ENCODE measurements around the gene EXOC8. TPM values are rescaled to one million over a fixed set of nuclear protein-coding genes. Genes with fewer than 3 reads are reported as not detected.

Gene EXOC8
- total and polyA plus RNA-seq, 9 of the 15 experiments (the other 6 are each of a cell fraction or from before 2014, with no cell fraction given), result 2.1 to 13.6 (median 7.2) TPM

DNA sequence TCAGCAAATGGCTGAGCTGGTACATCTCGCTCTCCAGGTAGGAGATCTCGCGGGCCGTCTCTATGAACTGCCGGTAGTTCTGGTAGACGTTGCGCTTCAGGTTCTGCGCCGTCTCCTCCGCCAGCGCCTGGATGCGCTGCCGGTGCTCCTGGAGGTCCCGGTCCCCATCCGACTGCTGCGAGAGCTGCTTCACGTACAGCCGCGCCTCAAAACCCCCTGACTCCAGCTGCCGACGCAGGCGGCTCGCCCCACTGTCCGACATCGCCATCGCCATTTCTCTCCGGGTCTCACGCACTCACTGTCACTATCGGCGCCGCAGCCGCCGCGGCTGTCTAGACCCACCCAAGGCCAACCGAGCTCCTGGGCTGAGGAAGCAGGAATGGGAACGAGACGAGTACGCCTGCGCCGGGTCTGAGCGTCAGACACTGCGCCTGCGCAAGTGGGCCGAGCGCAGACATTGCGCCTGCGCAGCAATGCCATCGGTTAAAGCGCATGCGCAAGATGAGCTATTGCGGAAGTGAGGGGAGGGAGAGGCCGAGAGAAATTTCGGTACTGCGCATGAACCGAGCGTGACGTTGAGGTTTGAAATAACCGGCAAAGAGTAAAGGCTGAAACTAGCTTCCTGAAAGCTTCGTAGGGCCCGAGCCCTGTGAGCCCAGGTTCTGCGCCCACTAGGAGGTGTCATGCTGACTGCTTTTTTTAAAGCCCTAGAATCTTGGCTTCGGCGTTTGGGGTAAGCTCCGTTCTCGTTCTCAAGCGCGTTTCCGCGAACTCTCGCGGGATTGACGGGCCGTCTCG, at the start of gene EXOC8 (continued):
- 0 out of 2 replicates have a peak, but pooled peaks have one; percentile 59 for TF ChIP-seq NR4A1 (CRISPR knock-in tag; IDR thresholded peaks at IDR 0.05)
- peak; percentile 63 for TF ChIP-seq NR4A1 (tag; IDR thresholded peaks at IDR 0.05)
- TF ChIP-seq XRCC3 (IDR thresholded peaks at IDR 0.05), result no peak
- TF ChIP-seq CBX3 (IDR thresholded peaks at IDR 0.05; ENCODE audit: borderline replicate concordance in 1 of 2, low read length in 2 of 2), result 0 out of 3 replicates have a peak, but pooled peaks of 1 of the 2 experiments have one; percentile 44
- no peak for TF ChIP-seq MXD1 (CRISPR knock-in tag; IDR thresholded peaks at IDR 0.05; ENCODE audit: borderline replicate concordance, poor library complexity, severe bottlenecking)
- peak; percentile 53 to 92 for TF ChIP-seq MAZ (CRISPR knock-in tag; conservative IDR thresholded peaks at IDR 0.05 in 1 of 2, IDR thresholded peaks at IDR 0.05 in 1 of 2)
- peak; percentile 74; the same call in 1 of the 2 replicates for TF ChIP-seq MBD2 (IDR thresholded peaks at IDR 0.05; ENCODE audit: borderline replicate concordance, low read depth)
- peak; percentile 69; the same call in 1 of the 2 replicates for TF ChIP-seq POLR2AphosphoS2 (IDR thresholded peaks at IDR 0.05; ENCODE audit: low read length)
- TF ChIP-seq CCNT2 (IDR thresholded peaks at IDR 0.05; ENCODE audit: borderline replicate concordance, extremely low read depth, insufficient read length, low read depth, low read length), result no peak
- TF ChIP-seq HOMEZ (CRISPR knock-in tag; IDR thresholded peaks at IDR 0.05), result no peak
- TF ChIP-seq, protein P1, sequence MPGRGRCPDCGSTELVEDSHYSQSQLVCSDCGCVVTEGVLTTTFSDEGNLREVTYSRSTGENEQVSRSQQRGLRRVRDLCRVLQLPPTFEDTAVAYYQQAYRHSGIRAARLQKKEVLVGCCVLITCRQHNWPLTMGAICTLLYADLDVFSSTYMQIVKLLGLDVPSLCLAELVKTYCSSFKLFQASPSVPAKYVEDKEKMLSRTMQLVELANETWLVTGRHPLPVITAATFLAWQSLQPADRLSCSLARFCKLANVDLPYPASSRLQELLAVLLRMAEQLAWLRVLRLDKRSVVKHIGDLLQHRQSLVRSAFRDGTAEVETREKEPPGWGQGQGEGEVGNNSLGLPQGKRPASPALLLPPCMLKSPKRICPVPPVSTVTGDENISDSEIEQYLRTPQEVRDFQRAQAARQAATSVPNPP (IDR thresholded peaks at IDR 0.05; ENCODE audit: borderline replicate concordance, insufficient read depth, insufficient read length), result no peak
- no peak for TF ChIP-seq RBM15 (IDR thresholded peaks at IDR 0.05; ENCODE audit: insufficient read depth, low read length)
- TF ChIP-seq DEAF1 (CRISPR knock-in tag; IDR thresholded peaks at IDR 0.05), result peak; percentile 34; the same call in 1 of the 2 replicates
- no peak for TF ChIP-seq TARDBP (IDR thresholded peaks at IDR 0.05)
- no peak for TF ChIP-seq ZNF507 (tag; conservative IDR thresholded peaks at IDR 0.05)
- 0 out of 2 replicates have a peak, but pooled peaks have one; percentile 1 for TF ChIP-seq MYC (IDR thresholded peaks at IDR 0.05; ENCODE audit: low read depth, low read length)
- no peak for TF ChIP-seq MYC (CRISPR knock-in tag; IDR thresholded peaks at IDR 0.05; ENCODE audit: borderline replicate concordance, low read depth)
- no peak for TF ChIP-seq NR2C1 (IDR thresholded peaks at IDR 0.05)
- TF ChIP-seq NR2C1 (tag; IDR thresholded peaks at IDR 0.05), result no peak
- TF ChIP-seq PTBP1 (IDR thresholded peaks at IDR 0.05; ENCODE audit: low read depth, low read length), result no peak
- TF ChIP-seq BMI1 (IDR thresholded peaks at IDR 0.05; ENCODE audit: low read length), result no peak
